GM19025 (cell line): ENCODE measurements around the gene SOD1.

Source experiments
- ATAC-seq: cut with Tn5 transposase; IDR thresholded peaks from one replicate; pipeline ENCODE4 v1.9.1; 2021; ENCODE audit warnings: mild to moderate bottlenecking, low read depth, moderate library complexity; ENCODE audit not compliant: unreplicated experiment

SOD1 gene

GRCh38 chr21:31678478-31678877, 19.0 kb downstream of the SOD1 start:
- no peak for ATAC-seq

GRCh38 chr21:31682620-31683019, 23.1 kb downstream of the SOD1 start:
- ATAC-seq = no peak

- no peak for ATAC-seq
Measured at GRCh38 chr21:31683029-31683428, 23.5 kb downstream of the SOD1 start.

- no peak for ATAC-seq
Measured at GRCh38 chr21:31684918-31685317, 25.4 kb downstream of the SOD1 start.

- no peak for ATAC-seq
Measured at GRCh38 chr21:31686272-31686915, 26.9 kb downstream of the SOD1 start.

GRCh38 chr21:31687108-31687507, 27.6 kb downstream of the SOD1 start:
- no peak for ATAC-seq

- ATAC-seq = no peak
Measured at GRCh38 chr21:31688603-31689368, 29.3 kb downstream of the SOD1 start.

GRCh38 chr21:31693222-31693621, 33.7 kb downstream of the SOD1 start:
- no peak for ATAC-seq

GRCh38 chr21:31696424-31696823, 36.9 kb downstream of the SOD1 start:
- ATAC-seq = no peak

GRCh38 chr21:31698461-31698860, 39.0 kb downstream of the SOD1 start:
- ATAC-seq = no peak

- ATAC-seq = no peak
Measured at GRCh38 chr21:31700040-31700439, 40.5 kb downstream of the SOD1 start.

- no peak for ATAC-seq
Measured at GRCh38 chr21:31706562-31706961, 47.1 kb downstream of the SOD1 start.

GRCh38 chr21:31707499-31707898, 48.0 kb downstream of the SOD1 start:
- no peak for ATAC-seq

GRCh38 chr21:31708541-31708940, 49.0 kb downstream of the SOD1 start:
- no peak for ATAC-seq

GRCh38 chr21:31710586-31710985, 51.1 kb downstream of the SOD1 start:
- ATAC-seq = no peak

- no peak for ATAC-seq
Measured at GRCh38 chr21:31711326-31711725, 51.8 kb downstream of the SOD1 start.

- ATAC-seq = no peak
Measured at GRCh38 chr21:31711745-31712285, 52.3 kb downstream of the SOD1 start.

- no peak for ATAC-seq
Measured at GRCh38 chr21:31713115-31713514, 53.6 kb downstream of the SOD1 start.

- no peak for ATAC-seq
Measured at GRCh38 chr21:31713973-31714740, 54.7 kb downstream of the SOD1 start.

- ATAC-seq = no peak
Measured at GRCh38 chr21:31714741-31715365, 55.4 kb downstream of the SOD1 start.

GRCh38 chr21:31716106-31716505, 56.6 kb downstream of the SOD1 start:
- no peak for ATAC-seq
